Stimulated activated CD4-positive, alpha-beta T cell treated with anti-CD3 and anti-CD28 coated beads, Interleukin-1b, Interleukin-23, amount 100 ng/mL, for 4 hours (primary cell): Measurements from ENCODE around the gene CA12.
"Not testable (repeated sequence)": the region's sequence is repeated elsewhere in the genome, so short reads cannot be mapped to it uniquely, and the experiment has no call there.

Experiments
- DNase-seq, 2 donors: peaks; one replicate each; pipeline ENCODE4 v3.0.0-alpha.2; 2020; ENCODE audit warnings: low read depth in 2 of 2

The CA12 gene

DNA sequence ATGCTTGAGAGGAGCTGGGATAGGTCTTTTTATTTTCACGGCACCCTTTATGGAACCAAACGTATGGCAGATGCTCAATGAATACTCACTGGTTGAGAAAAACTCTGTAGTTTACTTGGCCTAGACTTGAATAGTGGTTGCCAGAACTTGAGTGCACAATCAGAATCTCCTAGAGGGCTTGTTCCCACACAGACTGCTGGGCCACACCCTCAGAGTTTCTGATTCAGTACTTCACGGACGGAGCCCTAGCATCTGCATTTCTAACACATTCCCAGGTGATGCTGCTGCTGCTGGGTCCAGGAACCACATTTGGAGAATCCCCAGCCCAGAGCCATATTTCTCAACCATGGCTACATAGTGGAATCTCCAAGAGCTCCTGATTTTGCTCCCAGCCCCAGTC, 24.6 kb downstream of the CA12 start:
- DNase-seq = no peak

- DNase-seq = no peak
Measured at GRCh38 chr15:63354821-63355650, 26.6 kb downstream of the CA12 start.

DNA sequence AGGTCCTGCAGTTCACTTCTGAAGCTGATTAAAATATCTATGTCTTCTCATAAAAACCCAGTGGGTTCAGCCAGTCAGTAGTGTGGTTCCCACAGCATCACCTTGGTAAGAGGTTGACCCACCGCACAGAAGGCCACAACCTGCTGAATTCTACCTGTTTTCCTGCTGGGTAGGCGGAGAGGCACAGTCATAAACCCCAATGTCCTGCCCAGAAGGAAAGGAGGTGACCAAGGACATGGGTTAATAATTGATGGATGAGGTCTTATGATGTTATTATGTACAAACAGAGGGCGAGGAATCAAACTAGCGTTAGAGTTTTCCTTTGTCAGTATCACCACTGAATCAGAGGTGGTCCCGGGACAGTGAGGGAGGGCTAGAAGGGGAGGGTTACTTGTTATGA, 27.8 kb downstream of the CA12 start:
- DNase-seq = no peak

DNA sequence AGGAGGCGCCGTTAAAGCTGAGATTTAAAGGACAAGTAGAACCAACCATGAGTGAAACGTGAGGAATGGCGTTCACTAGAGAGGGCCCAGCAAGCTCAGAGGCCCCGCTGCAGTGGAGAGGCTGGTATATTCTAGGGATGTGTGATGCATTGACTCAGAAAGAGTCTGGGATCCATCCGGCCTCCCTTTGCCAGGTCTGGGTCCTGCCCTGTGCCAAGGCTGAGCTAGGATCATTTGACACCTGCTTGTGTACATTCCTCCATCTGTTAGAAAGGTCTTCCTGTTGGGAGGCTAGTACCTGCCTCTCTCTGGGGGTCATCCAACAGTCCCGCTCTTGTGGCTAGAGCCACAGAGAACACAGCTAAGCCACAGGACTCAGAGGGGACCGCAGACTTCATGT, 28.4 kb downstream of the CA12 start:
- DNase-seq = no peak

- no peak for DNase-seq
Measured at GRCh38 chr15:63352808-63353207, 28.8 kb downstream of the CA12 start.

DNA sequence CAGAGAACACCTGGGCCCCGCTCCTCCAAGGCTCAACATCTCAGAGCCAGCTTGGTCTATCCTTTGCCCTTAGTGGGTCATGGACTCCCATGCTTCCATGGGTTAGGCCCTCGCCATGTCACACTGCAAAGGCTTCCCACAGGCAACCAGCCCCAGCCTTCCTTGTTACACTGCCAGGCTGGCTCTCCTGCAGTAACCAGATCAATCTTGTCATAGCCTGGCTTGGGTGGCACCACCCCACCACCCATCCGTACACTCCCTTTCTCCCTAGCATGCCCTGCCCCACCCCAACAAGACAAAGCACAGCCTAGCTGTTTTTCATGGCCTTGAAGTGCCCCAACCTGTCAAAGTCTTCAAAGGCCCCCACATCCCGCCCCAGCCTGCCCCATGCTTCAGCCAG, 30.5 kb downstream of the CA12 start:
- no peak for DNase-seq

- no peak for DNase-seq
Measured at GRCh38 chr15:63350178-63350621, 31.4 kb downstream of the CA12 start.

DNA sequence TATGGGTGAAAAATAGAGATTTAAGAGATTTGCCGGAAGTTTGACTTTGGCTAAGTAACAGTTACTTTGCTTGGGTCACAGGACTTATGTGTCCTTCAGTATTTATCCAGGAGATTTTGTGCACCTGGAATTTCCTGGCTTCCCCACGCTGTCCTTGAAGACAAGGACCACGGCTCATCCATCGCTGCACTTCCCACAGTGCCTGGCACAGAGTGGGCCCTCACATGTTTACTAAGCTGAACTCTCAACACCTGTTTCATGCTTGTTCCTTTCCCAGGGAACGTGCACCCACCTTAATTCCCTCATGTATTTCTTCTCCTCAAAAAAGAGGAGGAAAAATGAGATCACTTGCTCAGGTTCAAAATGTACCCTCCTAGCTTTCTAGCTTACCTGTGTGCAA, 32.0 kb downstream of the CA12 start:
- no peak for DNase-seq

DNA sequence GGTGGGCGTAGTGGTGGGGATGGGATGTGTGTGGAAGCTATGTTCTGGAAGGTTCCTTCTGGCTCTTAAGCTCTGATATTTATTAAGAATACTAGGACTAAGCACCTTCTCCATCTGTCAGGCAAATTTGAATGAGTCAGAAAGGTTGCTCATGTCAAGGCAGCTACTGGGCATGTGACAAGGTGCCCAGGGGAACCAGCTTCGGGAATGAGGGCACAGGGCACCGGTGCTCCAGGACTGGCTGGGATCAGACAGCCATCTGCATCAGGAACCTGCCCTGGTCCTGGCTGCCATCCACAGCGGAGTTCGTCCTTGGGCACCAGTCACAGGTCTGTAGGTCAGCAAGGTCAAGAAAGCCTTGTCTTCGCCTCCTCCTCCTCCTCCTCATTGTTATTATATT, 32.5 kb downstream of the CA12 start:
- no peak for DNase-seq

GRCh38 chr15:63348392-63348791, 33.3 kb downstream of the CA12 start:
- no peak for DNase-seq

DNA sequence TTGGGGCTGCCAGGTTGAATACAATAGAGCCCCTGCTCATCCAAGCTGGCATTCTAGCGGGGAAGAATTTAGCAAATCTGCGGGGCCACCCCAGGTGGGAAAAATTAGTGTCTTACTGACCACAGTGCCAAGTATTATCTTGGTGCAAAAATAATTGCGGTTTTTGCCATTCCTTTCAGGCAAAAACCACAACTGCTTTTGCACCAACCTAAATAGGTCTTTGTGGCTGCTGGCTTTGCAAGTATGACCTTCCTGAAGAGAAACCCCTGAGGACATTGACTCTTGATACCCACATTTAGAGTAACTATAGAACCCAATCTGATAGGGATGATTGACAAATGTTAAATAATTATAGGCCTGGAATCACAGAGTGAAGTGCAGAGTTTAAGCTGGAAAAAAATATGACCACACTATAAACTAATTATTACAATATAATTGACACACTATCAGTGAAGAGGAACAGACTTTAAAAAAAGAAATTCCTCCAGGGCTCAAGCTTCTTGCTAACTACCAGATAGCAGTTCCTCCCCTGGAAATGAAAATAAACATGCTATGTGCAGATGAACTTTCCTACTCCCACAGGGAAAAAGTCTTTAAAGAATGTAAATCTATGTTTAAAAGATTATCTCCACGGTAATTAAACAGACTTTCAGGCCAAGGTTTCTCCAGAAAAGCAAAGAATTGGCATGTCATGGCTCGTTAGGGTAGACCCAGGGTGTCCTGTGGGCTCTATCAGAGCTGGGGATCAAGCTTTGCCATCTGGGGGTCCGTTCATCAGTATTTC, 34.4 kb downstream of the CA12 start:
- no peak for DNase-seq

DNA sequence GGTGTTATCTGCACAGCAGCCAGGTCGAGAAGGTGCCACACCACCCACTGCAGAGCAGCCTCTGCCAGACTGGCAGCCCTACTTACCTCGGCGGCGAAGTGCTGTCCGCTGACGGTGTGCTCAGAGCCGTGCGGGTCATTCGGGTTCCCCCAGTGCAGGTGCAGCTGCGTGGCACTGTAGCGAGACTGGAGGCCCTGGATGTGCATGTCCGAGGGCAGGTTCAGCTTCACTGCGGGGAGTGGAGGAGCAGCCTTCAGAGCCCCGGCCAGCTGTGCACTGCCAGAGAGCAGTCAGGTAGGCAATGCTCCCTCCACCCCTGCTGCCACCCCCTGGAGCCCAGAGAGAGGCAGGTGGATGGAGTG, 36.3 kb downstream of the CA12 start:
- DNase-seq = no peak

DNA sequence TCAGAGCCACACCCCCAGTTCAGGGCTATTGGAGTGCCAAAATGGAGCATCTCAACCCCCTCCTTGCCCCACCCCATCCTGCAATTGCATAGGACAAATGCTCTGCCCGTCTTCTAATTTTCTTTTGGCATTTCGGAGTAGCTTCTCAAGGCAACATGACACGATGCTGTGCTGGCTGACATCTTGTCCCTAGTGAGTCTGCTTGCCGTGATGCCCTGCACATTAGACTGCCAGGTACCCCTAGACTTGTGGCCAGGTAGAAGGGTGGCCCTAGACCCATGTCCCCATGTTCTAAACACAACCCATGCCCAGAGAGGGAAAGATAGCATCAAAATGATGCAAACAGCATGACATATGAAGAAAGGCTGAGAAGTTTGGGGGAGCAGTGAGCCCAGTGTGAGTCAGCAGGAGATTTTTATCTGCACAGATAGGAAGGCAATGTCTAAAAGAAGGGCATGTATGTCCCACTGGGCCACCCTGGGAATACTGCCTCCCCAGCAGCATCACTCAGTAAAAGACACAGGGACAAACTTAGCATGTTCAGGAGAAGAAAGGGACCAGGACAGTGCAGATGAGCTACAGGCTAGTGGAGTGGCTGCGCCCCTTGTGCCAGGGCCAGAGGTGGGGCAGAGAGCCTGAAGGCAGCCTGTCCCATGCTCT, 36.8 kb downstream of the CA12 start:
- no peak for DNase-seq

DNA sequence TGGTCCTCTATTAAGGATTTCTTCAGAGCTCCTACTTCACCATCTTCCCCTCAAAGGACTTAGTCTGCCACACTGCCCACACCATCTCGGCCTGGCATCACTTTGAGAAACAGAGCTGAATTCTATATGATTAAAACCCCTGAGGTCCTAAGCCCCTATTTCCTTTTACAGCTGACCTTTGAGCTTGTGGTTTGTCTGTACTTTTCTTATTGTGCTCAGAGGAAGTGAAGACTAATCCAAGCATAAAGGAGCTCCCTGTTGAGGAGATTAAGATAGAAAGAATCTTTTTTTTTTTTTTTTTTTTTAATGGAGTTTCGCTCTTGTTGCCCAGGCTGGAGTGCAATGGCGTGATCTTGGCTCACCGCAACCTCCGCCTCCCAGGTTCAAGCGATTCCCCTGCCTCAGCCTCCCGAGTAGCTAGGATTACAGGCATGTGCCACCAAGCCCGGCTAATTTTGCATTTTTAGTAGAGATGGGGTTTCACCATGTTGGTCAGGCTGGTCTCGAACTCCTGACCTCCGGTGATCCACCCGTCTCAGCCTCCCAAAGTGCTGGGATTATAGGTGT, 38.6 kb downstream of the CA12 start:
- not testable (repeated sequence) for DNase-seq

DNA sequence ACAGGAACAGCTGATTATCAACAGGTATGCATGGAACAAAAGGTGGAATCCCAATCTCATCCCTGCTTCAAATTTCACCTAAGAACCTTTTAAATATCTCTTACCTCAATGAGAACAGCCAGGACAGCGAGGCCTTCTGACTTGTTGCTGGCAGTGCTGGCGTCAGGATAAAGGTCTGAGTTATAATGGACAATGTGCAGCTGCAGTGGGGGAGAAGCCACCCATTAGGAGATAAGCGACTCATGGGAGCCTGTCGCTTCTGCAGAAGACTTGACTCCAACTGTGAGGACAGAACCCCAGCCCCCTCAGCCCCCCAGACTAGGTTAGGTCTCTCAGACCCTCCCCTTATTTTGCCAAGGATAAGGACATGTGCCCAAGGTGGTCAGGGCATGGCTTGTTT, 39.7 kb downstream of the CA12 start:
- DNase-seq = no peak

- no peak for DNase-seq
Measured at GRCh38 chr15:63340878-63341277, 40.8 kb downstream of the CA12 start.

DNA sequence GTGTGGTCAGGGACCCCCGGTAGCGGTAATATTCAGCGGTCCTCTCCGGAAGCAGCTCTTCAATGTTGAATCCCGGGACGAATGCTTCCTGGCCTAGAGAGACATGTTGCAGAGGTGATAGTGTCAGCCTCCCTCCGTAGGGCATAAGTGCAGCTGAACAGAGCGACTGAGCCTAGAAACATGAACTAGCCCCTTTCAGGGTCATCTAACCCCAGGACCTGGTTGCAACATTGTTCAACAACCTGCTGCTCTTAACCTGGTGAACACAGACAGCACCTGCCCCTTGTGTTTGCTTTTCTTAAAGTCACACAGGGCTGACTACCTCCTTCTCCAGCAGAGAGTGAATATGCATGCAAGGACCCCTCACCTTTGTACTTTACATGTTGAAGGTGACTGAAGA, 41.3 kb downstream of the CA12 start:
- no peak for DNase-seq

DNA sequence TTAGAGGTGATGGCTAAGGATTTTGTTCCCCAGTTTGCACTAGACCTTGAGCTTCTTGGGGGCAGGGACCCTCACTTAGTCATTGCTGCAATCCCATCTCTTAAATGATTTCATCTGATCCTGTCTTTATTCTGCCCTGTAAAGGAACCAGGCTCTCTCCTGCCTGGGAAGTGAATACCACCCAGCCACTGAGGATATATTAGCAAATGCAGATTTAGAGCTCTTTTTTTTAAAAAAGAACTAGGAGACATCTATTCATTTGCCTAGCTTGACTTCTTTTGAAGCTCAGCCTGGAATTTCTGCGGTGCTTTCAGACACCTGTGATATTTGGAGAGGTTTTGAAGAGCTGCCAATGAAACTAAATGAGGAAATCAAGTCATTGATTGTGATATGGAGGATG, 41.8 kb downstream of the CA12 start:
- no peak for DNase-seq

- DNase-seq = no peak
Measured at GRCh38 chr15:63339006-63339766, 42.5 kb downstream of the CA12 start.

- no peak for DNase-seq
Measured at GRCh38 chr15:63338170-63338569, 43.5 kb downstream of the CA12 start.

DNA sequence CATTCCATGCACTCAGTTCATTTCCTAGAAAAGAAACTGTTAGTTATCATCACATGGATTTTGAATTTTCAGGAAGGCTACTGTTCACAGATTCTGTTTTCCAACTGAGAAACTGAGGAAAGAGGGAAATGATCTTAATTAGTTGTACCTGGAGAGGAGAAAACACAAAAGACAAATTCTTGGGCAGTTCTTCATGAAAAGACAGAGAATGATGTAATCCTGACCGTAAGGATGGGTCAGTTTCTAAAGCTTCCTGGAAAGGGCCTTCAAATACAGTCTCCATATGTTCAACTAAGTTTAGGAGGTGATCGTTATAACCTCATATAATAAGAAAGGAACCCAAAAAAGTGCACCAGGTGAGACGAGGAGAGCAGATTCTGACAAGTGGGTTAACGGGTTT, 44.6 kb downstream of the CA12 start:
- DNase-seq = no peak
